IPS DF 19.7 (cell line): ENCODE results near the gene SPRR2E.
A peak's percentile ranks its signal among the peaks of the same experiment; 100 is the strongest.
"Not testable (repeated sequence)": the region's sequence is repeated elsewhere in the genome, so short reads cannot be mapped to it uniquely, and the experiment has no call there.

ENCODE experiments used
- DNase-seq: peaks from one replicate; pipeline ENCODE4 v3.0.0-alpha.2; 2013; ENCODE audit warnings: low read depth, low spot score

Gene SPRR2E

DNA sequence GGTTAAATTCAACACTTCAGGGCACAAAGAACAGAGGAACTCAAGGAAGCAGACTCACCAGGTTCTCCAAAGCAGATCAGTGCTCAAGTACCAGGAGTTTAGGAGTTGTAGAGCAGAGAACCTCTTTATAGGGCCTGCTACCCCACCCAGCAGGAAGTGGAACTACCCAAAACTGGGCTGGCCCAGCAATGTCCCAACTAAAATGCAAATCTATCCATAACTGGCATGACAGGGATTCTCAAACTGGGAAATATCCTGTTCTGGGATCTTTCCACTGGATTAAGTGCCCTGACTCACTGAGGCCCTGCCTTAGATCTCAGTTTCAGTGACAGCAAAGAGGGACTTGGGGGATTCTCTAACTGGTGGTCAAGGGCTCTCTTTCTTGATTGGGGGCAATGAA is at the start of gene SPRR2E:
SPRR2E (minus strand) TSS at position 101 of the 400 bp plus-strand sequence. CDS start 775 bp downstream, outside the sequence.
- no peak for DNase-seq

DNA sequence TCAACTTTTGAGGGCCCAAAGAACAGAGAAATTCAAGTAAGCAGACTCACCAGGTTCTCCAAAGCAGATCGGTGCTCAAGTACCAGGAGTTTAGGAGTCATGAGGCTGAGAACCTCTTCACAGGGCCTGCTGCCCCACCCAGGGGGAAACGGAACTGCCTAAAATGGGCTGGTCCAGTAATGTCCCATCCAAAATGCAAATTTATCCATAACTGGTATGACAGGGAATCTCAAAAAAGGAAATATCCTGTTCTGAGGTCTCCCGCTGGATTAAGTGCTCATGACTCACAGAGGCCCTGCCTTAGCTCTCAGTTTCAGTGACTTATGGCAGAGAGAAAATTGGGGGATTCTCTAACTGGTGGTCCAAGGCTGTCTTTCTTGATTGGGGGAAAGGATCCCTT is 47.1 kb upstream of the SPRR2E start:
- DNase-seq: no peak

DNA sequence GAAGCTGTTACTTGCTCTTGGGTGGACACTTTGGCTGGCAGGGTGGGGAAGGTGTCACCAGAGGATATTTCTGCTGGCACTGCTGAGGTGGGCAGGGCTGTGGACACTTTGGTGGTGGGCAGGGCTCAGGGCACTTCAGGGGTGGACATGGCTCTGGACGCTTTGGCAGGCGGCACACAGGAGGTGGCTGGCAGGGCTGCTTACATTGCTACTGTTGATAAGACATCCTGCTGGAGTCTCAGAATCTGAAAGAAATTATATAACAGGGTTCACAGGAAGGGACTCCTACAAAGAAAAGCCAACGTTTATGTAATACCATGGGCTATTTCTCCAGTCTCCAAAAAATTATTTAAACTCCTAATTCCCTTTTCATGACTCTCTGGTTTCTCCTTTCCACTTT is 46.2 kb upstream of the SPRR2E start:
- DNase-seq: no peak

DNA sequence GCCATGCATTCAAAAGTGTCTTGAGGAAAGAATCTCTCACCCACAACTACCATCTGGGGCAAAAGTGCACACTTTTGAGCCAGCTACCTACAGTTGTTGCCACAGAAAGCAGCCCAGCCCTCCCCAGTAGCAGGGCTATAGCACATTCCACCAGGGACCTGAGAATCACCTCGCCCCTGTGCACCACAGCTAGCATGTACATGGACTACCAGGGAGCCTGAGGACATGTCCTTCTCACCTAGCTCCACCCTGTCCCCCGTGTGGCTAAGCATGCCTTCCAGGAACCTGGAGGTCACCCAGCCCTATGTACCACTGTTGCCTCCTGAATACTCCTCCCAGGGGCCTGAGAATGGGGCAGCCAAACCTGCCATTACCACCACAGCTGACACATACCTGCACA is 39.4 kb upstream of the SPRR2E start:
- DNase-seq: no peak

DNA sequence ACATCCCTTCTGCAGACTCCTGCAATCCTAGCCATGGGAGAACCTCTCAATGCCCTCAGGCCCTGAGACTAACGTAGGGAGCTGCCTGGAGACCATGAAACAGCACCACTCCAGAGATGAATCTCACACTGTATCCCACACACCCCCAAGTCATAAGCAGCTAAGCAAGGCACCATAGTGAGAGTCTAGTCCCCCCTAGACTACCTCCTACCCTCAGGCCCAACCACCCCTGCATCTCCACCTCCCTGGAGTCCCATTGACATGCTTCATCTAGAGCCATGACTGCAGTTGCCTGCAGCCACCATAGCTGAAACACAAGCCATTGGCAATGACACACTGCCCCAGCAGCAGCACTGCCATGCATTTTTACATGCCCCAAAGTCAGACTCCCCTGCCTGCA is 38.9 kb upstream of the SPRR2E start:
- no peak for DNase-seq

DNA sequence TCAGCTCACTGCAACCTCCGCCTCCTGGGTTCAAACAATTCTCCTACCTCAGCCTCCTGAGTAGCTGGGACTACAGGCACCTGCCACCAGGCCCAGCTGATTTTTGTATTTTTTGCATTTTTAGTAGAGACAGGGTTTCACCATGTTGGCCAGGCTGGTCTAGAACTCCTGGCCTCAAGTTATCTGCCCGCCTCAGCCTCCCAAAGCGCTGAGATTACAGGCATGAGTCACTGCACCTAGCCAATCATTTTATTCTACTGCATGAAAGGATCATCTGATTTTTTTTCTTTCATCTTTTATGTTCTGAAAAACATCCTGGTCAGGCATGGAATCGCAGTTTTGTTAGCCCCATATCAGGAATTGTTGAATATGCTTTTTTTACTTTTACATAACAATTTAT is 34.4 kb upstream of the SPRR2E start:
- not testable (repeated sequence) for DNase-seq

DNA sequence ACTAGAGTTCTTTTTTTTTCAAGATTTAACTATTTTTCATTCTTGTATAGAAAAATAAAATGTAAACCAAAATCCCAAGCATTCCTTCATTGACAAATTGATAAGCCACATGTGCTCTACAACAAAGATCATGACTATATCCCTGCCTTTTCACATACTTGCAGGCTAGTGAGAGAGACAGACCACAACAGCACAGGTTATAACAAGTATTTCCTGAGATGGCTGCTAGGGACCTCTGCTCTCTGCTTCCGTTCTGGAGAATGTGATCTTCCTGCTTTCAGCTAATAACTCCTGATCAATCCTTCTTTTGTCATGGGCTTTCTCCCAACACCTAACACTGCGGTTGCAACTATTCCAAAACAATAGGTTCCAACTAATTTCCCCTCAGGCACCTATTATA is 33.0 kb upstream of the SPRR2E start:
- DNase-seq: no peak

DNA sequence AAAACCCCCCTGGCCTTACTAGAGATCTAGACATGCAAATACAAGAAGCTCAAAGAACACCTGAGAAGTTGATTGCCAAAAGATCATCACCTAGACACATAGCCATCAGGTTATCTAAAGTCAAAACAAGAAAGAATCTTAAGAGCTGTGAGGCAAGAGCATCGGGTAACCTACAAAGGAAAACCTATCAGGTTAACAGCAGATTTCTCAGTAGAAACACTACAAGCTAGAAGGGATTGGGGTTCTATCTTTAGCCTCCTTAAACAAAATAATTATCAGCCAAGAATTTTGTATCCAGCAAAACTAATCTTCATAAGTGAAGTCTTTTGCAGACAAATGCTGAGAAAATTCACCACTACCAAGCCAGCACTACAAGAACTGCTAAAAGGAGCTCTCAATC is 31.2 kb upstream of the SPRR2E start:
- no peak for DNase-seq

DNA sequence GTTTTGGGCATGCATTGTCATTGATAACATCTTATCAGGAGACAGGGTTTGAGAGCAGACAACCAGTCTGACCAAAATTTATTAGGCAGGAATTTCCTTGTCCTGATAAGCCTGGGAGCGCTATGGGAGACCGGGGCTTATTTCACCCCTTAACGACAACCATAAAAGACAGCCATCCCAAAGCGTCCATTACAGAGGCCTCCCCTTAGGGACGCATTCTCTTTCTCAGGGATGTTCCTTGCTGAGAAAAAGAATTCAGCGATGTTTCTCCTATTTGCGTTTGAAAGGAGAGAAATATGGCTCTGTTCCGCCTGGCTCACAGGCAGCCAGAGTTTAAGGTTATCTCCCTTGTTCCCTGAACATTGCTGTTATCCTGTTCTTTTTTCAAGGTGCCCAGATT is 29.5 kb upstream of the SPRR2E start:
- not testable (repeated sequence) for DNase-seq

DNA sequence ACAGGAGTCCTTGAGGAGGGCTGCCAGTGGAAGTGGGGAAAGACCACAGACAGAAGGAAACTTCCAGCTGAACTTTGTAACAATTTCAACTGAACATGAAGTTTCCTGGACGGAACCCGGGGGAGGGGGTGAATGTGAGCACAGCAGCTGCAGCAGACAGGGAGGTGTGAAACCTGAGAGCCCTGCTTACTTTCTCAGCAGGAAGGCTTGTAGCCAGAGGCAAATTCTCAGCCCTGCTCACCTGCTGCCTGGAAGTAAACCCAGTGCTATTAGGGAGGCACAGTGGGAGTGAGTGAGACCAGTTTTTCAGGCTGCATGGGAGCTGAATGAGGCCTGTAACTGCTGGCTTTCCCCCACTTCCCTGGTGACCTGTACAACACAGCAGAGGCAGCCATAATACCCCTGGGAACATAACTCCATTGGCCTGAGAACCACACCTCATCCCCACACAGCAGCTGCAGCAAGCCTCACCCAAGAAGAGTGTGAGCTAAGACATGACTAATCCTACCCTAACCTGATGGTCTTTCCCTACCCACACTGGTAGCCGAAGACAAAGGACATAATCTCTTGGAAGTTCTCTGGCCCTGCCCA is 28.6 kb upstream of the SPRR2E start:
- peak; percentile 95 for DNase-seq

DNA sequence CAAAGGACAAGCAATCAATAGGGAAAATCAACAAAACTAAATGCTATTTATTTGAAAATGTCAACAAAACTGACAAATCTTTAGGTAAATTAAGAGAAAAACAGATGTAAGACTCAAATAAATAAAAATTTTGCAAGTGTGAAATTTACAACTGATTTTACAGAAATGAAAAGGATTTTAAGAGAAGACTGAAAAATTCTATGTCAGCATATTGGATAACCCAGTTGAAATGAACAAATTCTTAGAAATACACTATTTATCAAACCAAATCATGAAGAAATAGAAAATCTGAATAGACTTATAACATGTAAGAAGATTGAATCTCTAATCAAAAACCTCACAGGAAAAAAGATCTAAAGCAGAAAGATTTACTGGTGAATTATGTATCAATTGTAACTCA is 26.6 kb upstream of the SPRR2E start:
- DNase-seq: no peak

DNA sequence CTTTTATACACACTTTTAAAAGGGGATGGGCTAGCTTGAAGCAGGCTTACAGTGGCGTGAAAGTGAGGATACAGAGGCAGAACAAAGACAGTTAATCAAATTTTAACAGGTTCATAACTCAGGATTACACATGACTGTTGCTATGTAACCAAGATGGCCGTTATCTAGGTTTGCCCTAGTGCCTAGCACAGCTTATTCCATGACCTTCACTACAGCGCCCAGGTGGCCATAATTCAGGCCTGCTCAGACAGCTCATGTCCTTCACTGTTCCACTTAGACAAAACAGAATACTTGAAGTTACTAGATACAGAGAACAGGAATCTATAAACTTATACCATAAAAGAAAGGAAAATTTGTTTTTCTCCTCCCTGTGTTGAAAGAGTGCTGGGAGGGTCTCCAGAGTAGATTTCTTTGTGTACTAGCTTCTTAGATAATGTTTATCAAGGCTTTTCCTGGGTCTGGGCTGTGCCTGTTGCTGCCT is 25.2 kb upstream of the SPRR2E start:
- no peak for DNase-seq

DNA sequence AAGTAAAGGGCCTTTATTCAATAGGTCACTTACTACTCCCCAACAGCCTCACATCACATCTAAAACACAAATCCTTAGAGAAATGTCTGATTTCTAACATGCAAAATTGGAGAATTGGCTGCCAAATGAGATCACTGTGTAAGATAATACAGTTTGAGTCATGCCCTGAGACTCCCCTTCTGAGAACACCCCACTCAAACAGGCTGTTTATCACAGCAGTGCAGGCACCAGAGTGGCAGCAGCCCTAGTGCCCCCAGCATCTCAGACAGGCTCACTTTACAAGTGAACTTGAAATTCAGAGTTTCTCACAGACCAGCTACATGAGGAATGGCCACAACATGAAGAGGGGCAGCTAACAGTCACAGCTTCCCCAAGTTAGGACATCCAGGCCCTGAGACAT is 20.9 kb upstream of the SPRR2E start:
- not testable (repeated sequence) for DNase-seq

DNA sequence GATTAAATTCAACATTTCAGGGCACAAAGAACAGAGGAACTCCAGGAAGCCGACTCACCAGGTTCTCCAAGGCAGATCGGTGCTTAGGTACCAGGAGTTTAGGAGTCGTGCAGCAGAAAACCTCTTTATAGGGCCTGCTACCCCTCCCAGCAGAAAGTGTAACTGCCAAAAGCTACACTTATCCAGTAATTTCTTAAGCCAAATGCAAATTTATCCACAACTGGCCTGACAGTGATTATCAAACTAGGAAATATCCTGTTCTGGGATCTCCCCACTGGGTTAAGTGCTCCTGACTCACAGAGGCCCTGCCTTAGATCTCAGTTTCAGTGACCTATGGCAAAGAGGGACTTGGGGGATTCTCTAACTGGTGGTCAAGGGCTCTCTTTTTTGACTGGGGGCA is 19.1 kb upstream of the SPRR2E start, which contains the start of gene SPRR2F:
SPRR2F (minus strand) TSS at position 101 of the 400 bp plus-strand sequence. CDS start 783 bp downstream, outside the sequence.
- DNase-seq: no peak

DNA sequence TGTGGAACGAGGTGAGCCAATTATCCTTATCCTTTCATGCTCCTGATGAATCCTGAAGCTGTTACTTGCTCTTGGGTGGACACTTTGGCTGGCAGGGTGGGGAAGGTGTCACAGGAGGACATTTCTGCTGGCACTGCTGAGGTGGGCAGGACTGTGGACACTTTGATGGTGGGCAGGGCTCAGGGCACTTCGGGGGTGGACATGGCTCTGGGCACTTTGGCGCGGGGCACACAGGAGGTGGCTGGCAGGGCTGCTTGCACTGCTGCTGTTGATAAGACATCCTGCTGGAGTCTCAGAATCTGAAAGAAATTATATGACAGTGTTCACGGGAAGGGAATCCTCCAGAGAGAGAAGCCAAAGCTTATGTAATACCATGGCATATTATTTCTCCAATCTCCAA is 18.1 kb upstream of the SPRR2E start:
- not testable (repeated sequence) for DNase-seq

DNA sequence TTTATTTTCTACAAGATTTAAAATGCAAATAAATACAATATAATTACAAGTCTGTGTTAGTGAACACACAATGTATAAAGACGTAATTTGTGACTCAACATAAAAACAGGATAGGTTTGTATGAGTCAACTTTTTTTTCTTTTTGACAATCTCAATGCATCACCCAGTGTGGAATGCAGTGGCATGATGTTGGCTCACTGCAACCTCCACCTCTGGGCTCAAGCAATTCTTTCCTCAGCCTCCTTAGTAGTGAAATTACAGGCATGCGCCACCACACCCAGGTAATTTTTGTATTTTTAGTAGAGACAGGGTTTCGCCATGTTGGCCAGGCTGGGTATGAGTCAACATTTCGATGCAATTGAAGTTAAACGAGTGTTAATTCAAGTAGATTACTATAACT is 5.9 kb upstream of the SPRR2E start:
- no peak for DNase-seq

DNA sequence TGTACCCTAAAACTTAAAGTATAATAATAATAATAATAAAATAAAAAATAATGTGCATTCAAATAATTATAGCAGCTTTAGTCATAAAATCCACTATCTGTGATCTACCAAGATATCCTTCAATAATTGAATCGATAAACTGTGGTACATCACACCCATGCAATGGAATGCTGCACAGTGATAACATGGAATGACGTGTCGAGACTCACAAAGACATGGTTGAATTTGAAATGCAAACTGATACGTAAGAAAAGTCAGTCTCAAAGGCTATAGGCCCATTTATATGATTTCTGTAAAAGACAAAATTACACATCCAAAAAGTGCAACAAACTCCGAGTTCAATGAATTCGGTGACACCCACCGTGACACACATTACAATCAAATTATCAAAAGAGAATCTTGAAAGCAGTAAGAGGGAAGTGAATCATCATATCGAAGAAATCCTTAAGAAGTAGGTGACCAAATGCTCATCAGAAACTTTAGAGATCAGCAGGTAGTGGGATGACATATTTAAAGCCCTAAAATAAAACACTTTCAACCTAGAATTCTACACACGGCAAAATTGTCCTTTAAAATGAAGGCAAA is 5.2 kb upstream of the SPRR2E start:
- no peak for DNase-seq

DNA sequence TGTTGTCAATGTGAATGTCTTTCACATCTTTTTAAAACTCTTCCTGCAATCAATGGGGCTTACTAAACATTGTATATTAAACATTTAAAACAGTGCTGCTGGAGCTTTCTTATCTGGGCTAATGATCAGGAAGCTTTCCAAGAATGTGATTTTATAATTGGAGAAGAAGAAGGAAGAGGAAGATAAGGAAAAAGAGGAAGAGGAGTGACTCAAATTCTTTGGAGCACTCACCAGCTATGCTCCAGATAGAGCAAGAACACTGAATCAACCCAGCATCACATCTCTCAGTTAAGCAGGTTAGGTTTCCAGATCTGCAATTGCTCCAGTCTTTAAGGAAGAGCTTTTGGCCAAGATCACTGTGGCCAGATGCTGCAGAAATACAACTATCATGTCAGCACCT is 1.4 kb upstream of the SPRR2E start:
- no peak for DNase-seq

DNA sequence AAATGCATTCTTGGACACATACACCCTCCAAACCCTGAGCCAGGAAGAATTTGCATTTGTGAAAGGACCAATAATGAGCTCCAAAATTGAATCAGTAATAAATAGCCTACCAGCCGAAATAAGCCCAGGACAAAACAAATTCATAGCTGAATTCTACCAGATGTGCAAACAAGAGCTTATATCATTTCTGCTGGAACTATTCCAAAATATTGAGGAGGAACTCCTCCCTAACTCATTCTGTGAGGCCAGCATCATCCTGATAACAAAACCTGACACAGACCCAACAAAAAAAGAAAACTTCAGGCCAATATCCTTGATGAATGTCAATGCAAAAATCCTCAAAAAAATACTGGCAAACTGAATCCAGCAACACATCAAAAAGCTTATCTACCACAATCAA is 6.7 kb downstream of the SPRR2E start:
- no peak for DNase-seq

DNA sequence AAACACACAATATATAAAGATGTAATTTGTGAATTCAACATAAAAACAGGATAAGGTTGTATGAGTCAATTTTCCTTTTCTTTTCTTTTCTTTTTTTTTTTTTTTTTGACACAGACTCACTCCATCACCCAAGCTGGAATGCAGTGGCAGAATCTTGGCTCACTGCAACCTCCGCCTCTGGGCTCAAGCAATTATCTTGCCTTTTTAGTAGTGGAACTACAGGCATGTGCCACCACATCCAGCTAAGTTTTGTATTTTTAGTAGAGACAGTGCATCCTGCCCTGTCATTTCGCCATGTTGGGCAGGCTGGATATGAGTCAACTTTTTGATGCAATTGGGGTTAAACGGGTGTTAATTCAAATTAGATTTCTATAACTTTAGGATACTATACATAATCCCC is 12.6 kb downstream of the SPRR2E start:
- DNase-seq: no peak

DNA sequence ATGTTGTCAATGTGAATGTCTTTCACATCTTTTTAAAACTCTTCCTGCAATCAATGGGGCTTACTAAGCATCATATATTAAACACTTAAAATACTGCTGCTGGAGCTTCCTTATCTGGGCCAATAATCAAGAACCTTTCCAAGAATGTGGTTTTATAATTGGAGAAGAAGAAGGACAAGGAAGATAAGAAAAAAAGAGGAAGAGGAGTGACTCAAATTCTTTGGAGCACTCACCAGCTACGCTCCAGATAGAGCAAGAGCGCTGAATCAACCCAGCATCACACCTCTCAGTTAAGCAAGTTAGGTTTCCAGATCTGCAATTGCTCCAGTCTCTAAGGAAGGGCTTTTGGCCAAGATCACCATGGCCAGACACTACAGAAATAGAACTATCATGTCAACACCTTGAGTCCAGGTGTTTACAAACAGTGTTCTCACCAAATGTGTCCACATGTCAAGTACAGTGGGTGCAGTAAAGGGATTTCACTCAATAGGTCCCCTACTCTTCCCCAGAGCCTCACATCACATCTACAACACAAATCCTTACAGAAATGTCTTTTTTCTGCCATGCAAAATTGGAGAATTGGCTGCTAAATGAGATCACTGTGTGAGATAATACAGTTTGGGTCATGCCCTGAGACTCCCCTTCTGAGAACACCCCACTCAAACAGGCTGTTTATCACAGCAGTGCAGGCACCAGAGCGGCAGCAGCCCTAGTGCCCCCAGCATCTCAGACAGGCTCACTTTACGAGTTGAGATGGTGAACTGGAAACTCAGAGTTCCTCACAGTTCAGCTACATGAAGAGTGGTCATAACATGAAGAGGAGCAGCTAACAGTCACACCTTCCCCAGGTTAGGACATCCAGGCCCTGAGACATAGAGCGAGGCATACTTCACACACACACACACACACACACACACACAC is 21.3 kb downstream of the SPRR2E start:
- DNase-seq: no peak

DNA sequence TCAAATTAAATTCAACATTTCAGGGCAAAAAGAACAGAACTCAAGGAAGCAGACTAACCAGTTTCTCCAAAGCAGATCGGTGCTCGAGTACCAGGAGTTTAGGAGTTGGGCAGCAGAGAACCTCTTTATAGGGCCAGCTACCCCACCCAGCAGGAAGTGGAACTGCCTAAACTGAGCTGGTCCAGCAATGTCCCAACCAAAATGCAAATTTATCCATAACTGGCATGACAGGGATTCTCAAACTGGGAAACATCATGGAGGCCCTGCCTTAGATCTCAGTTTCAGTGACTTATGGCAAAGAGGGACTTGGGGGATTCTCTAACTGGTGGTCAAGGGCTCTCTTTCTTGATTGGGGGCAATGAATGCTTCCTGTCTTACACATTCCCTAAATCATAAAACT is 22.8 kb downstream of the SPRR2E start, which contains the start of gene SPRR2B:
SPRR2B (minus strand) TSS at position 101 of the 400 bp plus-strand sequence. CDS start 772 bp downstream, outside the sequence.
- DNase-seq: no peak
